BE2C (cell line): ENCODE data around the gene UNC45B.
"Not testable (repeated sequence)": the region's sequence is repeated elsewhere in the genome, so short reads cannot be mapped to it uniquely, and the experiment has no call there.

ENCODE experiments used
- DNase-seq: peaks from one replicate; pipeline ENCODE4 v3.0.0-alpha.2; 2020
- H3K27me3 ChIP-seq: fragments of 250-450 bp; sonication (Bioruptor Pico); 2 replicates; pipeline ENCODE4 v1.5.1; 2020; ENCODE audit warnings: mild to moderate bottlenecking
- H3K36me3 ChIP-seq: fragments of 250-450 bp; sonication (Bioruptor Pico); 2 replicates; pipeline ENCODE4 v1.5.1; 2020; ENCODE audit warnings: mild to moderate bottlenecking
- H3K4me1 ChIP-seq: fragments of 250-450 bp; sonication (Bioruptor Pico); 2 replicates; pipeline ENCODE4 v1.5.1; 2020
- H3K4me3 ChIP-seq: 2 replicates; pipeline ENCODE4 v1.5.1; 2011; ENCODE audit warnings: low read depth, low read length
- H3K9me3 ChIP-seq: fragments of 250-450 bp; sonication (Bioruptor Pico); 2 replicates; pipeline ENCODE4 v1.5.1; 2020
- CTCF ChIP-seq: IDR thresholded peaks from 2 replicates; pipeline ENCODE4 v1.5.1; 2012; ENCODE audit warnings: mild to moderate bottlenecking, low read depth, low read length

The UNC45B gene

GRCh38 chr17:35229638-35230037 is 82.0 kb downstream of the UNC45B start:
- Histone ChIP-seq H3K4me3 (no peak overlapping the region), H3K4me1 (no peaks in the 10 kb centered on the region), H3K36me3 (no peaks in the 10 kb centered on the region), H3K9me3 (no peaks in the 10 kb centered on the region), H3K27me3 (peaks cover 27% of the 10 kb centered on the region)
- no peak for DNase-seq
- no peak for TF ChIP-seq CTCF

- DNase-seq, H3K4me3 ChIP-seq, H3K4me1 ChIP-seq, H3K9me3 ChIP-seq, H3K36me3 ChIP-seq: not testable (repeated sequence)
- peaks cover 14% of the 10 kb centered on the region; the same call in 1 of the 2 replicates for H3K27me3 ChIP-seq
Observed at GRCh38 chr17:35234315-35234714, 86.7 kb downstream of the UNC45B start.

- H3K4me3 ChIP-seq: no peak overlapping the region
Observed at GRCh38 chr17:35235289-35235688, 87.7 kb downstream of the UNC45B start.

GRCh38 chr17:35235917-35236316 is 88.3 kb downstream of the UNC45B start:
- H3K4me3 ChIP-seq: no peak overlapping the region
- TF ChIP-seq CTCF: no peak
- H3K4me1 ChIP-seq: no peaks in the 10 kb centered on the region
- no peak for DNase-seq
- H3K27me3 ChIP-seq: peaks cover 10% of the 10 kb centered on the region
- no peaks in the 10 kb centered on the region for H3K9me3 ChIP-seq
- no peaks in the 10 kb centered on the region for H3K36me3 ChIP-seq

More at GRCh38 chr17:35235289-35235688, 87.7 kb downstream of the UNC45B start:
- no peak for TF ChIP-seq CTCF
- no peak for DNase-seq
- Histone ChIP-seq H3K36me3 (no peaks in the 10 kb centered on the region), H3K27me3 (peaks cover 13% of the 10 kb centered on the region; the same call in 1 of the 2 replicates), H3K4me1 (no peaks in the 10 kb centered on the region), H3K9me3 (no peaks in the 10 kb centered on the region)

- Histone ChIP-seq H3K27me3 (peaks cover 17% of the 10 kb centered on the region), H3K36me3 (no peaks in the 10 kb centered on the region), H3K9me3 (no peaks in the 10 kb centered on the region), H3K4me3 (no peak overlapping the region), H3K4me1 (no peaks in the 10 kb centered on the region)
- no peak for DNase-seq
- TF ChIP-seq CTCF: no peak
Observed at GRCh38 chr17:35236821-35237220, 89.2 kb downstream of the UNC45B start.

GRCh38 chr17:35238821-35239220 is 91.2 kb downstream of the UNC45B start:
- H3K36me3 ChIP-seq: no peaks in the 10 kb centered on the region
- H3K4me3 ChIP-seq: no peak overlapping the region
- no peaks in the 10 kb centered on the region for H3K9me3 ChIP-seq
- no peak for TF ChIP-seq CTCF
- peaks cover 37% of the 10 kb centered on the region for H3K27me3 ChIP-seq
- DNase-seq: no peak
- no peaks in the 10 kb centered on the region for H3K4me1 ChIP-seq
